K562 (cell line): ENCODE results near the gene GAGE12H. TPM values are rescaled to one million over a fixed set of nuclear protein-coding genes. Genes with fewer than 3 reads are reported as not detected.

Experiments used
- BRF1 ChIP-seq: IDR thresholded peaks from 3 replicates; pipeline ENCODE4 v1.6.1; 2011; ENCODE audit warnings: borderline replicate concordance, mild to moderate bottlenecking; ENCODE audit not compliant: insufficient read length; ENCODE audit errors: extremely low read depth
- CBX3 ChIP-seq, 2 experiments: IDR thresholded peaks; 1 replicate in 1 of 2; 2 replicates in 1 of 2; pipeline ENCODE4 v1.6.1; 2012; ENCODE audit warnings: inconsistent platforms in 2 of 2, low read length in 2 of 2, borderline replicate concordance in 1 of 2, control low read depth in 1 of 2
- ETS2 ChIP-seq: IDR thresholded peaks from 2 replicates; pipeline ENCODE4 v1.6.1; 2016; ENCODE audit warnings: borderline replicate concordance, missing genetic modification characterization, mild to moderate bottlenecking, moderate library complexity, missing compliant biosample characterization; ENCODE audit not compliant: poor library complexity, severe bottlenecking
- IFI16 ChIP-seq: fragments of 250-450 bp; sonication (Bioruptor Pico); IDR thresholded peaks from 2 replicates; pipeline ENCODE4 v2.1.2; 2022; ENCODE audit warnings: mild to moderate bottlenecking, inconsistent platforms
- MBD2 ChIP-seq: sonication (generic); IDR thresholded peaks from 2 replicates; pipeline ENCODE4 v1.6.1; 2016; ENCODE audit warnings: low read depth, borderline replicate concordance
- NCOR1 ChIP-seq: fragments of 450-650 bp; IDR thresholded peaks from 2 replicates; pipeline ENCODE4 v1.6.1; 2016; ENCODE audit warnings: mild to moderate bottlenecking, moderate library complexity
- RBM34 ChIP-seq: fragments of 200-400 bp; formaldehyde crosslinking; IDR thresholded peaks from 2 replicates; pipeline ENCODE4 v1.6.1; 2018; ENCODE audit warnings: low read length, borderline replicate concordance; ENCODE audit not compliant: insufficient read depth
- RNF2 ChIP-seq: sonication (generic); IDR thresholded peaks from 2 replicates; pipeline ENCODE4 v1.6.1; 2016
- SIN3A ChIP-seq, 2 experiments: fragments of 150-350 bp in 1 of 2; IDR thresholded peaks; 2 replicates each; pipeline ENCODE4 v1.6.1; 2011 to 2016; ENCODE audit warnings: borderline replicate concordance in 2 of 2, low read depth in 2 of 2, low read length in 2 of 2, mild to moderate bottlenecking in 2 of 2, moderate library complexity in 2 of 2; ENCODE audit not compliant: control insufficient read depth in 1 of 2
- SREBF1 ChIP-seq: fragments of 150-350 bp; IDR thresholded peaks from 2 replicates; pipeline ENCODE4 v1.6.1; 2014; ENCODE audit warnings: antibody characterized with exemption, low read depth, low read length, borderline replicate concordance
- SUPT5H ChIP-seq: fragments of 450-650 bp; IDR thresholded peaks from 2 replicates; pipeline ENCODE4 v1.6.1; 2016
- YY1 ChIP-seq, 3 experiments: IDR thresholded peaks; 2 replicates each; pipeline ENCODE4 v1.6.1; 2011; ENCODE audit warnings: low read length in 2 of 3, mild to moderate bottlenecking in 2 of 3, moderate library complexity in 2 of 3, borderline replicate concordance in 1 of 3, control low read depth in 1 of 3, low read depth in 1 of 3; ENCODE audit not compliant: insufficient read depth in 3 of 3, insufficient replicate concordance in 2 of 3, control insufficient read depth in 1 of 3, insufficient read length in 1 of 3; ENCODE audit errors: extremely low read depth in 1 of 3
- ZNF184 ChIP-seq: sonication (generic); formaldehyde crosslinking; IDR thresholded peaks from 2 replicates; pipeline ENCODE4 v1.5.0; 2020; ENCODE audit warnings: missing genetic modification reagents
- ZNF280B ChIP-seq: fragments of 250-450 bp; sonication (Bioruptor Pico); IDR thresholded peaks from 2 replicates; pipeline ENCODE4 v1.5.1; 2021; ENCODE audit warnings: mild to moderate bottlenecking
- ZNF324 ChIP-seq: fragments of 250-450 bp; sonication (Bioruptor Pico); IDR thresholded peaks from 2 replicates; pipeline ENCODE4 v1.4.0; 2020; ENCODE audit warnings: mild to moderate bottlenecking
- polyA plus RNA-seq, 8 experiments: library from polyadenylated mRNA; depleted of rRNA in 4 of 8; stranded (reverse) in 5 of 8; unstranded in 3 of 8; fragments of >200 nt; fragmentation: Nextera tagmentation in 2 of 8; fragmentation: Illumina TruSeq in 1 of 8; extraction: Ambion mirVana in 2 of 8; extraction: Trizol in 1 of 8; gene quantifications; 2 replicates each; pipeline versions ENCODE4 v1.2.1 to v1.2.3, GENCODE V29; 2011 to 2014; ENCODE audit warnings: inconsistent platforms in 1 of 8, missing spikeins in 1 of 8
- total RNA-seq, 7 experiments: library from RNA; depleted of rRNA in 6 of 7; stranded (reverse); fragments of >200 nt in 6 of 7; fragmentation: Illumina TruSeq in 2 of 7; extraction: Trizol in 2 of 7; gene quantifications; 2 replicates each; pipeline versions ENCODE4 v1.2.1 to v1.2.3, GENCODE V29; 2011 to 2021; ENCODE audit warnings: low replicate concordance in 1 of 7
- TF ChIP-seq, protein P1 (sequence below): sonication (generic); IDR thresholded peaks from 2 replicates; pipeline ENCODE4 v1.6.1; 2016
- TF ChIP-seq, protein P2 (sequence below): fragments of 250-450 bp; sonication (Bioruptor Pico); IDR thresholded peaks from 2 replicates; pipeline ENCODE4 v1.5.0; 2021; ENCODE audit warnings: mild to moderate bottlenecking, moderate library complexity

The GAGE12H gene
- total and polyA plus RNA-seq, 9 of the 15 experiments (the other 6 are each of a cell fraction or from before 2014, with no cell fraction given), result 0.21 TPM; not detected in 8

GRCh38 chrX:49627086-49627777, 47.5 kb downstream of the GAGE12H start (continued):
- TF ChIP-seq ZNF280B, result no peak
- no peak for TF ChIP-seq RBM34
- TF ChIP-seq, protein P1, sequence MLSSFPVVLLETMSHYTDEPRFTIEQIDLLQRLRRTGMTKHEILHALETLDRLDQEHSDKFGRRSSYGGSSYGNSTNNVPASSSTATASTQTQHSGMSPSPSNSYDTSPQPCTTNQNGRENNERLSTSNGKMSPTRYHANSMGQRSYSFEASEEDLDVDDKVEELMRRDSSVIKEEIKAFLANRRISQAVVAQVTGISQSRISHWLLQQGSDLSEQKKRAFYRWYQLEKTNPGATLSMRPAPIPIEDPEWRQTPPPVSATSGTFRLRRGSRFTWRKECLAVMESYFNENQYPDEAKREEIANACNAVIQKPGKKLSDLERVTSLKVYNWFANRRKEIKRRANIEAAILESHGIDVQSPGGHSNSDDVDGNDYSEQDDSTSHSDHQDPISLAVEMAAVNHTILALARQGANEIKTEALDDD, result no peak
- no peak for TF ChIP-seq SREBF1
- no peak for TF ChIP-seq ZNF324 (CRISPR knock-in tag)
- TF ChIP-seq IFI16 (CRISPR knock-in tag), result no peak
- no peak for TF ChIP-seq YY1 (IDR thresholded peaks at IDR 0.05; ENCODE audit: borderline replicate concordance in 1 of 3, control insufficient read depth in 1 of 3, extremely low read depth in 1 of 3, insufficient read depth in 3 of 3, insufficient read length in 1 of 3, insufficient replicate concordance in 2 of 3, low read depth in 1 of 3, low read length in 2 of 3)
- no peak for TF ChIP-seq ETS2 (tag)
- no peak for TF ChIP-seq BRF1
- no peak for TF ChIP-seq RNF2
- no peak for TF ChIP-seq MBD2
- TF ChIP-seq SIN3A (IDR thresholded peaks at IDR 0.05; ENCODE audit: borderline replicate concordance in 2 of 2, control insufficient read depth in 1 of 2, low read depth in 2 of 2, low read length in 2 of 2), result no peak
- 0 out of 3 replicates have a peak, but pooled peaks of 1 of the 2 experiments have one; percentile 33 for TF ChIP-seq CBX3 (IDR thresholded peaks at IDR 0.05; ENCODE audit: borderline replicate concordance in 1 of 2, low read length in 2 of 2)
- TF ChIP-seq ZNF184, result no peak
- TF ChIP-seq, protein P2, sequence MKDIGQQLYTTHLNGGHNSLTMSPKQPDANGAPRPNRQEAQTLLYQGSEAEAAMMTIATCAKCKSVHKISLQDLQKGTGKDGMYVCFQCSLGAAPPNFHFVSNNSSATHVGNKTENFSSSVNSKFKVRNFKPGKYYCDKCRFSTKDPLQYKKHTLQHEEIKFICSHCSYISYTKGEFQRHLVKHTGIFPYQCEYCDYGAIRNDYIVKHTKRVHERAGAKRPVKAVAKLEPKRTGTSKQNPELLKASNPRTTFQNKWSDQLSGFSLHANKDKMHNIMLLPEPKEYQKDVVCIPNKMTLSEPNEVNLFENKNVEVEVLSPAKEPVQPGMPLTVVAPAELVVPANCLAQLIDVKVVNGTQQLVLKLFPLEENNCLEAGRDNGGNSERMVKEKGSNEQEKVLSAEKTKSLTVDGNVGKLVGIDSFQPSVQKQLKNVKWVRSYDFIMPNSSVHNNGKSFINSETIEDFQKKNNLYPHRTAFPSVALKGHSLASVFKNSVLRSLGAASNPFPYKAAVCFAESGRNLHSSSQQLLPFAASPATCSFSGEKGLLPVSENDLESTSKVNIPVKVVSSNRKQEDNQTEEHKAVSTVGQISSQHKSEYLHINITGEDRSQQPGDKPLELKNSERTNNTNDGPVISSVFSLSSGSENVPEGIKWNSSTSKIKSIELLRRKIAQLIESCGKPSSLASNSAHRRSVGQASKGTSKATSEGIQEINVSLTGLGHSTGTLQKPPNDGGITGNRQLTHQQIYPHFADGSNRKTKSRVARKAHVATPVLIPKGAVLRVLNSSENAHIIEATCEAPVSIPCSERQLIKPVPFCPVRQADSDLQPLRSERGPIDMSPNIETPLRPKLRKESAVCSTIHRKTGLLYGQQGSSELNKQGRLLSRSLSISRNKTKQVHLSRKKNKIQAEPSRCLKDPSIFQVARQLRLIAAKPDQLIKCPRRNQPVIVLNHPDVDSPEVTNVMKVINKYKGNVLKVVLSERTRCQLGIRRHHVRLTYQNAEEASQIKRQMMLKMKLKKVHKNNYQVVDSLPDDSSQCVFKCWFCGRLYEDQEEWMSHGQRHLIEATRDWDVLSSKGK (CRISPR knock-in tag), result no peak
- no peak for TF ChIP-seq NCOR1
- TF ChIP-seq SUPT5H, result no peak
